Neural cell (in vitro differentiated cells): ENCODE data around the gene TEX19.

Experiments
- CTCF ChIP-seq: fragments of 450-650 bp; IDR thresholded peaks from 2 replicates; pipeline ENCODE4 v1.5.1; 2014; ENCODE audit warnings: antibody characterized with exemption, mild to moderate bottlenecking, moderate library complexity; ENCODE audit not compliant: poor library complexity, severe bottlenecking
- EP300 ChIP-seq: fragments of 450-650 bp; conservative IDR thresholded peaks from 2 replicates; pipeline ENCODE4 v1.6.1; 2014; ENCODE audit warnings: antibody characterized with exemption, mild to moderate bottlenecking, moderate library complexity; ENCODE audit not compliant: poor library complexity, severe bottlenecking
- EZH2 ChIP-seq: fragments of 200-600, 300-800 bp; shearing (Covaris generic), sonication (generic); IDR thresholded peaks from 2 replicates; pipeline ENCODE4 v1.6.1; 2014; ENCODE audit warnings: antibody characterized with exemption, low read length, borderline replicate concordance, mild to moderate bottlenecking; ENCODE audit not compliant: insufficient read depth, poor library complexity, severe bottlenecking
- MXI1 ChIP-seq: fragments of 450-650 bp; conservative IDR thresholded peaks from 2 replicates; pipeline ENCODE4 v1.6.1; 2014; ENCODE audit warnings: antibody characterized with exemption, mild to moderate bottlenecking; ENCODE audit not compliant: poor library complexity, severe bottlenecking
- POLR2AphosphoS5 ChIP-seq: IDR thresholded peaks from 2 replicates; pipeline ENCODE4 v1.6.1; 2012
- RAD21 ChIP-seq: fragments of 450-650 bp; conservative IDR thresholded peaks from 2 replicates; pipeline ENCODE4 v1.6.1; 2014; ENCODE audit warnings: antibody characterized with exemption, mild to moderate bottlenecking, moderate library complexity
- REST ChIP-seq: IDR thresholded peaks from 2 replicates; pipeline ENCODE4 v1.6.1; 2012; ENCODE audit warnings: borderline replicate concordance
- SMC3 ChIP-seq: fragments of 450-650 bp; conservative IDR thresholded peaks from 2 replicates; pipeline ENCODE4 v1.6.1; 2014; ENCODE audit warnings: antibody characterized with exemption, mild to moderate bottlenecking, moderate library complexity; ENCODE audit not compliant: poor library complexity

DNA sequence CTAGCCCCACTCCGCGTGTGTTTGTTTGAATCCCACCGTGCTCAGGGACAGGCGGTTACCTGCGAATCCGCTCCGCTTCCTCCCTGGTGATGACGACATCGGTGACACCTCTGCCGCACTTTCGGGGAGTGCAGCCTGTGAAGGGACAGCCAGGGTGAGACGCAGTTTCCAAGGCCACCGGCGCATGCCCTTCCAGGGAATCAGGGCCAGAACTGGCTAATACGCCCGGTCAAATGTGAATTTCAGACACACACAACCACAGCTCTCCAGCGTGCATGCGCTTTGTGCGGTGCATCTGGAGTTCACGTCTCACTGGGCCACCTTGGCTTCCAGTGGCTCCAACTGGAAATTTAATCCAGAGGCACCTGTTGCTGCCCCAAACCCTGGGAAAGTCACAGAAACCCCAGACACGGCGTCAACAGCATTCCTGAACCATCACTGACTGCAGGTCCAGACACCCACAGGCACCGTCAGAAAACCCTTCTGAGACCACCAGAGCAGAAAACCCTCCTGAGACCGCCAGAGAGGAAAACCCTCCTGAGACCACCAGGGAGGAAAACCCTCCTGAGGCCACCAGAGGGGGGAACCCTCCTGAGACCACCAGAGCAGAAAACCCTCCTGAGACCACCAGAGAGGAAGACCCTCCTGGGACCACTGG is 52.5 kb downstream of the TEX19 start:
- TF ChIP-seq CTCF = no peak
- TF ChIP-seq EP300 = no peak
- no peak for TF ChIP-seq MXI1
- TF ChIP-seq POLR2AphosphoS5 = no peak
- no peak for TF ChIP-seq RAD21
- no peak for TF ChIP-seq REST
- TF ChIP-seq EZH2 = no peak
- no peak for TF ChIP-seq SMC3
